SK-N-DZ (cell line): ENCODE measurements around the gene SHB.

Experiments
- DNase-seq: peaks from one replicate; pipeline ENCODE4 v3.0.0-alpha.2; 2015; ENCODE audit warnings: low spot score

Gene SHB

DNA sequence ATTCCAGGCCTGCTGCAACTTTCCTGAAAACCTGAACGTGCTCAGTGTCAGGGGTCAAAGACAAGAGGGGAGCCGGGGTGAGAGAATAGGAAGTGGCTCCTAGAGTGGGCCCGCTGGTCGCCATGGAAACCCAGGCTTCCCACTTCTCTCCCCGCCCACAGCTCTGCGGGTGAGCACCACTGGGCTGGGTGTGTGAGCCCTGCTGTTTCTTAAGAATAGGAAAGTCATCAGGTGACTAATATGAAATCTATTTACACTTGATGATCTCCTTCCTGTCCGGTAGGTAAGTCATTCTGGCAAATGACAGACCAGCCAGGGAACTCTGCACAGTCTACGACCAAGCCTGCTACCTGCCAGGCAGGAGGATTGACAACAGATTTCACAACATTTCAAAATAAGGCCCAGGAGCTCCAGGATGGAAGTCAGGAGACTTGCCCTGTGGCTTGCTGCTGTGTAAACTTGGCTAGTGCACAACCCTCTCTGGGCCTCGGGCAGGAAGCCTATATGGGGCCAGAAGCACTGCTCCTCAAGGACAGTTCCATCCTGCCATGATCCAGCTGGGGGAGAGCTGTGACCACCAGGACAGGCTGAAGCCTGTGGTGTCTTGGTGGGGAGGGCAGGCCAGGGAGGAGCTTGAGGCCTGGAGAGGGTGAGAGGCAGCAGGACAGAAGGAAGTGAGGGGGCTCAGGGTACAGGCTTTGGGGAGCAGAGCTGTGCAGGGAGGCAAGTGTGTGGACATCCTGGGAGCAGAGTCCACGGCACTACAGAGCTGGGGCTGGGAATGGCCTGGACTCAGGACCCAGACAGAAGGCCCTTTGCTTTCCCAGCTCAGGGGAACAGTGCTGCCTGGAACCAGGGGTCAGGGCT lies 60.6 kb downstream of the SHB start:
- DNase-seq, result no peak

GRCh38 chr9:38007016-38007415 lies 62.0 kb downstream of the SHB start:
- DNase-seq, result no peak

DNA sequence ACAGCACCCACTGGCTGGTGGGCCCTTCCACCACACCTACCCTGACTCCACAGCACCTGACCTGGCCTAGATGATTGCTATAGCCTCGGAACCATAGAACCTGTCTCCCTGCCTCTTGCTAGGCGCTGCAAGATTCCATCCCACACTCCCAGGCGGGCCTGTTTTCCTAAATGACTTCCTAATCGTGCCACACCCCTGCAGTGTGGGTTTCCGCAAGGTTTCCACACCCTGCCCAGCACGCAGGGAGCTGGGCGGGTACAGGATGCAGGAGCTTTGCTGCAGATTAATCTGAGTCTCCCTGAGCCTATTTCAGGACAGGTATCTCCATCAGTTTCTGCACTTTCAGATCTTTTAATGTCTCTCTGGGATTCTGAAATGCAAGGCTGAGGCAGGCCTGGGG lies 62.9 kb downstream of the SHB start:
- no peak for DNase-seq

GRCh38 chr9:38004809-38005560 lies 64.0 kb downstream of the SHB start:
- no peak for DNase-seq

GRCh38 chr9:38003946-38004808 lies 64.8 kb downstream of the SHB start:
- DNase-seq, result no peak

DNA sequence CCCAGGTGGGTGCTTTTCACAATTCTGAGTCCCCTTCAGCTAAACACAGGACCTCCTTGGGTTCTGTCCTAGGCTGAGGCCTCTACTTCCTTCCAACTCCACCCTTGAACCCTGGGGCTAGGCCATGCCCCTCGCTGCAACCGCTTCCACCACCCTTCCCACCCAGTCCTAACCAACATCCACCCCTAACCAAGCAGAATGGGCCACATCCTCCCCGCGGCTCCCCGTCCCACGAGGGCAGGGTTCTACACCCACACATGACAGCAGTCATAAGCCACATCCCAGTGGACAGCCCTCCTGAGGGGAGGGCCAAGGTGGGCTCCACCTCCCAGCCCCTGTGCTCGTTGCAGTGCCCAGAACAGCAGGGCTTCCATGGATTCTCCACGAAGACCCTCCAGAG lies 65.8 kb downstream of the SHB start:
- DNase-seq, result no peak

DNA sequence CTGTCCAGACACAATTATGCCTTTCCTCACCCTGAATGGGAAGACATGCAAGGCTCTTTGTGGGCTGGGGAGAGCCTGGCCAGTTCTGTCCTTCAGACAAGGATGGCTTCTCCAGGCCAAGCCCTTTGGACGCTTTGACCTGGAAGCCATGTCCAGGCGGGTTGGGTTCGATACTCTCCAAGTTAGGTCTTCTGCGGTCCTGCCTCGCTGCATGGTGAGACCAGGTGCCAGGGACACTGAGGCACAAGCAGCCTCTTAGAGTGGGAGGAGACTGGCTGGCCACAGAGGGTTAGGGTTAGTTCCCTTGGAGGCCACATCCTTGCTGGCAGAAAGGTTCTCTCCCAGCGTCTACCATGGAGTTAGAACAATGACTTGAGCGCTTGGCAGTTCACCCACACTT lies 67.6 kb downstream of the SHB start:
- no peak for DNase-seq

GRCh38 chr9:38000735-38001134 lies 68.3 kb downstream of the SHB start:
- DNase-seq, result no peak

DNA sequence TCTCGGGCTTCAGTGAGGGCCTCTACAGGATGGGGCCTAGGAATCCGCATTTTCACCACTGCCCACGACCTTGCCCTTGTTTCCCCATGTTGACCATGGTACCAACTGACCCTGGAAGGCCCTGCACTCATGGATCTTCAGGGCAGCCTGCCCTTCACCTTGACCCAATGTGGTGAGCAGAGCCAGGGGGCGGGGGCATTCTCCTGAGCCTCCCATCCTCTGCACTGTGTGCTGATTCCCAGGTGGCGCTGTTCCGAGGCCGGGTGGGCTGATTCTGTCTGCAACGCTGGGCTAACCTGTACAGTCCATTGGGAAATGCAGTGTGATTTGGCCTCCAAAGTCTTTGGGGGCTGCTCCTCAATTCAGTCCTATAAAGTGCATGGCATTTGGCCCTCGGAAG lies 68.7 kb downstream of the SHB start:
- DNase-seq, result no peak

GRCh38 chr9:37999588-38000189 lies 69.3 kb downstream of the SHB start:
- DNase-seq, result no peak

GRCh38 chr9:37998881-37999587 lies 70.0 kb downstream of the SHB start:
- no peak for DNase-seq

DNA sequence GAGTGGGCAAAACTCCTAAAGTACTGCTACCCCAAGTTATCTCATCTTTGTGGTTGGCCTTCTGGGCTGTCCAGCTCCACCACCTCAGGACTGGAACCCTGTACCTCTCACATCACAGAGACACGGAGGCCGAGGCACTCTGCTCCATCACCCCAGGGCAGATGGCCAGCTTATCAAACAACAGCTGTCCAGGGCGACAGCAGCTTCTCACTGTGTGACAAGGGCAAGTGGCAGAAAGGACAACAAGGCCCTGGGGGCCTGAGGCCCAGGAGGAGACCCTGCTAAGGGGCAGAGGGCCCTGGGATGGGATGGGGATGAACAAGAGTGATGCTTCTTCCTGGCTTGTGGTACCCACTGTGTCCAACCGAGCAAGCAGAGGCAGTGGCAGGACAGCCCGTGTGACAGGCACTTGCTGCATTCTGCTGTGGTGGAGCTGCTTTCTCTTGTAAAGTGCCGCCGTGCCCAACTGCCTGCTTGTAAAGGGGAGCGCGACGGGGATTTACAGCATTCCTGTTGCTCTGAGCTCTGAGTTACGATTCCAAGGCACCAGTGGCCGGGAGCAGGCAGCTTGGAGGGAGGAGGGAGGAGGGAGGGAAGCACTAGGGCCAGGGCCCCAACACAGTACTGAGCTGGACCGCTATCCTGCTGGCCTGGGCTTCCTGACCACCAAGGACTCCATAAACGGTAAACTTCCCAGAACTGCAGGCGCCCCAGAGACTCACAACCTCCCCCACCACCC lies 71.2 kb downstream of the SHB start:
- no peak for DNase-seq

GRCh38 chr9:37996819-37997217 lies 72.2 kb downstream of the SHB start:
- DNase-seq, result no peak

GRCh38 chr9:37995961-37996818 lies 72.8 kb downstream of the SHB start:
- peak; percentile 35 for DNase-seq

DNA sequence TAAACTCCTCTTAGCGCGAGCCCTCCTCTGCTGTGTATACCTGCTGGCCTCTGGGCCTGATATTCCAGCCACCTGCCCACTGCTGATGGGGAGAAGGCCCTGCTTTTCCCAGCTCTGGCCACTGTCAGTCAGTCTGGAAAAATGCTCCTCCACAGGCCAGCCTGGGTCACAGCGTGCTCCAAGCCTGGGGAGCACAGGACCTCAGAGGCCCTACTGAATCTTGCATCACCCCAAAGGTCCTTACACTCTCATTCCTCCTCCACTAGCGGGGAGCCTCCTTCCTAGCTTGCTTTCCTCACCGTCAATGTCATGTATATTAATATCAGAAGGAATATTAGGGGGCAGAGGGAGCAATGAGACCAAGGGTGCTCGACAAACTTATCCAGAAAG lies 73.7 kb downstream of the SHB start:
- no peak for DNase-seq

- peak; percentile 68 for DNase-seq
Measured at GRCh38 chr9:37994639-37995347, 74.2 kb downstream of the SHB start.

DNA sequence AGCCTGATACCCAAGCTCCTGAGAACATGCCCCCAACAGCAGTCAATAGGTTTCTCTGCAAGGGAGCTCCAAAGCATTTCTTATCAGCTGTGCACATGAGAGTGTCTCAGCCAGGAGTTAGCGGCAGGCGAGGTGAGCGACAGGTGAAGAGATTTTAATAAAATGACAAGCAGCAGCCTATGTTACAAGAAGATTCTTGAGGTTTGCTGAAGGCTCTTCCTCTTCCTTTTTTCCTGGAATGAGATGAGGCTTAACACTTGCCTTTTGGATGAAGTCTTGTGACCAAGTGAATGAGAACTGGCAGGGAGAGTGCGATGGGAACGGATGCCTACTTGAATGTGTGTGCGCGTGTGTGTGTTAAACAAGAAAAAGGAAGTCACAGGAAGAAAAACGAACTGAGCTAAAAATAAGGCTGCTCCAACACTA lies 76.1 kb downstream of the SHB start:
- no peak for DNase-seq

- no peak for DNase-seq
Measured at GRCh38 chr9:37990404-37991015, 78.5 kb downstream of the SHB start.
